IPS DF 19.7 (cell line): ENCODE measurements around the gene RETREG1.

Experiments
- DNase-seq: peaks from one replicate; pipeline ENCODE4 v3.0.0-alpha.2; 2013; ENCODE audit warnings: low read depth, low spot score

RETREG1 gene

DNA sequence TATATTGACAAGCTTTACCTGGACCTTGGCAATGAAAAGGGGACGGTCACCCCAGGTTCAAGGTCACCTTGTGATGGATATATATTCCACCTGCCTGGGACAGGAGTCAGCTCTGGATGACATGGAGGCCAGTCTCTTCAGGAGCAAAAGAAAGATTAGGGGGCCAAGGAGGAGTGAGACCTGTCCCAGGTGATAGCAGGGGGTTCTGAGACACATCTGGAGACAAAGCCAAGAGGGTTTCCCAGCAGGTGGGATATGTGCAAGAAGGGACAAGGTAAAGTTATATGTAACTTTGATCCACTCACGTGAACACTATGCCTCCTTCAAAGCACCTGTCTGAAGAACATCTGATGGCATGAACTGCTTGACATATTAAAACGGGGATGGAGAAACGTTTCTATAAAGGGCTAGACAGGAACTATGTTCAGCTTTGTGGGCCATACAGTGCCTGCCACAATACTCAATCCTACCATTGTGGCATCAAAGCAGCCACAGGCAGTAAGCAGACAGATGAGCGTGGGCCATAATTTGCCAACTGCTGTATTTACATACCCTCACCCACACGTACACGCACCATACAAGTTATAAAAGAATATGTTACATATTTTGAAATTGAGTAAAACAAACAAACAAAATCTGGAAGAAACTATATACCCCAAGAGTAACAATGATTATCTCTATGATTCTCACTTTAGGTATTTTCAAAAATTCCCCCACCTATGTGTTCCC is 88.3 kb downstream of the RETREG1 start:
- DNase-seq = no peak

DNA sequence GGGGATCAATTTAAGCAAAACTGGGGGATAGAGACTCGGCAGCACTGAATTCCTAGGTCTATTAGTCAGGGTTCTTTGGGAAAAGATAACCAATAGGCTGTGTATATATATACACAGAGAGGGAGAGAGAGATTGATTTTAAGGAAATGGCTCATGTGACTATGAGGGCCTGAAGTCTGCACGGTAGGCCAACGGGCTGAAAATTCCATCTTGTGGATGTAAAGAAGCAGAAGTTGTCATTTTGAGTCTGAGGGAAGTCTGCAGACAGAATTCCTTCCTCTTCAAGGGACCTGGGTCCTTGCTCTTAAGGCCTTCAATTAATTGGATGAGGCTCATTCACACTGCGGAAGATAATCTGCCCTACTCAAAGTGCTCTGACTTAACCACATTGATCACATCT is 91.1 kb downstream of the RETREG1 start:
- DNase-seq = no peak

DNA sequence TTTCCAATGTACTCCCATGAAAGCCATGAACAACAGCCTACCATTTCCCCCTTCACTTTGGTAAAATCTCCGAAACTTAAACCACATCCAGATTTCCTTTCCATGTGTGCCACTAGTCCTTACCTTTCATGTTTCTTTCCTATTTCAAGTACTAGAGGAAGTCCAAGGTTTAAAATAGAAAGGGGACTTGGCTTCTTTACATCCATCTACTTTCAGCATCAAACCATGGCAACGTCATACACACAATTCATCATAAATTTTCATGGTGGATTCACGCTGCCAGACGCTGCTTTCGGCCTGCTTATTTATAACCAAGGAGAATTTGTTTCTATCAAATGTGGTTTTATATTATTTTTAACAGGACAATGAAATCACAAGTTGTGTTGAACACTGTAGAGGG is 92.5 kb downstream of the RETREG1 start:
- no peak for DNase-seq

GRCh38 chr5:16521521-16522483 is 95.0 kb downstream of the RETREG1 start:
- no peak for DNase-seq

DNA sequence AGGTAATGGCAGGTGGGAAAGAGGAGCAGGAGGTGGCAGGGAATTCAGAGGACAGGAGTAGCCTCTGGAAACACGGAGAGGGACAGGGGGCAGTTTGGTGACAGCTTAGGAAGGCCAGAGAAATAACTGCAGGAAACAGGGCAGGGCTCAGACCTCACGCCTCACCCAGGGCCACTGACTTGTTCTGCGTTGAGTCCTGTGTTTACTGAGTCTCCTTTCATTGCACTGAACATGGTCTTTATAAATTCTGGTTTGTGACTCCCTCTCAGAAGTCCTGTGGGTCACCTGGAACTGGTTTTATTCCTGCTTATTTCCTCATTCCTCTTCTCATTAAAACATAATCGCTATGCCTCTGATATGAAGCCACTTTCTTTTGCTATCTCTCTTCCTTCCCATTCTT is 96.0 kb downstream of the RETREG1 start:
- no peak for DNase-seq

DNA sequence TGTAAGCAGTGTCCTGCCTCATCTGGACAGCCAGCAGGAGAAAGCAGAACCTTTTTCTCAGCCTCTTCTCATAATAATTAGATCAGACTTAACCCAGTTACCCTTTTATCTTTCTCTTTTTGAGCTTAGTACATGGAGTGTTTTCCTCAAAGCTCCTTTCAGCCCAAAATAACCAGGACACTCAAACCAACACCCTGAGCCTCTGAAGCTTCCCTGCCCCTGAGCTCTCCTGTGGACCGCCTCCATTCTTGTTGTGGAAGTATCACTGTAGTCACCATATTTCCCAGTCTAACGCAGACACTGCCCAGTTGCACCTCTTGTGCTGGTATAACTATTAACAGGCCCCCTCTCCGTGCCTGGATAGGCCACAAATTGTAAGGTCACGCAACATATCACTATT is 97.4 kb downstream of the RETREG1 start:
- DNase-seq = no peak

DNA sequence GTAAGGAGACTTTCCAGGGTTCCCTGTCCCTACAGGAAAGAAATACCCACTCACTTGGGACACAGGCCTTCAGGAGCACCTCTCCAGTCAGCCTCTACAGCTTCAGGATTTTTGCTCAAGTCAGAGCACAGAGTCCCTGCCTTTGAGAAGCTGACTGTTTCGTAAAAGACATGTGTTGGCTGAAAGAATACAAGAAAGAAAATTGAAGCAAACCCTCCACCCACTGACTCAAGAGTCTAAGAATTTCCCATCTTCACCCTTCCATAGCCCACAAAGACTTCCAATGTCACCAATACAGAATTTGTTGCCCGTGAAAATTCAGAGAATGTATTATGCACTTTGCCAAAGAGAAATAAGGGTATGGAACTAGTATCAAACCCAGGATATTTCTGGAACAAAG is 98.2 kb downstream of the RETREG1 start:
- DNase-seq = no peak

- no peak for DNase-seq
Observed at GRCh38 chr5:16515532-16515931, 101.3 kb downstream of the RETREG1 start.

- no peak for DNase-seq
Observed at GRCh38 chr5:16510098-16510497, 106.7 kb downstream of the RETREG1 start.

DNA sequence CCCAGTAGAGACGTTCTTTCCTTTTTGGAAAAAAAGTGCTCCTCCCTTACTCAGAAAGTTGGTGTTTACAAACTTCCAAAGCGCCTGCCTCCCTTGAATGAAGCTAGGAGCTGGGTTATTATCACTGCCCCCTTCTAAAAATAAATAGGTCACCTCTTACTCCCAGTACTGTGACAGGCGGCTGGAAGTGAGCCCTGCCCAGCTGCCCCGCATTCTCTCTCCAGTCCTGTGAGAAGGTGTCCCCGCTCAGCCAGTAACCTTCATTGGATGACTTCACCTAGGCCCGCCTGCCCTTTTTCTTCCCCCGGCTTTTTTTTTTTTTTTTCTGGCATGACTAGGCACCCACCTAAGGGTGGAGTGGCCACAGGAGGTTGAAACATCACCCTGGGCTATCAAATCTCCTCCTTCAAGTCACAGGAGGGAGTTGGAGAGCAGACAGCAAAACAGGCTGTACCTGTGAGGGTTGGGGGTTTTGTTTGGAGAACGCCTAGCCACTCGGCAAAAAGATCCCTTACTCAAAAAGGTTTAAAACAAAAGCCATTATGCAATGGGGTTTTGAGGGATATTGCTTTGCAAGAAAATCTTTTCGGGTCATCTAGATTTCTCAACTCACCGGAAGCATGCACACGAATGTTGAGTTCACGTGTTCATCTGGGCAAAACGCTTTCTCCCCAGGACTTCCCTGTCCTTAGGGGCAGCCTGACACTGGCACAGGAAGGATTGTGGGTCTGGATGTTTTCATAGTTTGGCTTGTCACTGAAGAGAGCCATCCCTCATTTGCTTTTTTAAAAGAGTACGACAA is 107.9 kb downstream of the RETREG1 start:
- no peak for DNase-seq

DNA sequence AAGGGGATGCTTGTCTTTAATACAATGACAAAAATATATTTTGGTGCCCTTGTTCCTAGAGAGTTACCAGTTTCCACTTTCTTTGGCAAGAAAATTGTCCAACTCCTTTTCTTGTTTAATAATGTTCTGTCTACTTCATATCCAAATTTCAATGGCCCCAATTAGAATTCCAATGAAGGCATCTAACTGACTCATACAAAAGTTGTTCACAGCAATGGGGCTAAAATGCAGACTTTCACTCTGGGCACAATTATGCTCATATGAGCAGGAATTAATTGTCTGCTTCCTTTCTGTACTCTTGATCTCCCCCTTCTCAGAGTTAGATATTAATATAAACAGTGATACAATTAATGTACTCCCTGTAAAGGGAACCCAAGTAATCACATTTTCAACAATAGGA is 109.1 kb downstream of the RETREG1 start:
- DNase-seq = no peak

GRCh38 chr5:16505904-16506303 is 110.9 kb downstream of the RETREG1 start:
- DNase-seq = no peak

DNA sequence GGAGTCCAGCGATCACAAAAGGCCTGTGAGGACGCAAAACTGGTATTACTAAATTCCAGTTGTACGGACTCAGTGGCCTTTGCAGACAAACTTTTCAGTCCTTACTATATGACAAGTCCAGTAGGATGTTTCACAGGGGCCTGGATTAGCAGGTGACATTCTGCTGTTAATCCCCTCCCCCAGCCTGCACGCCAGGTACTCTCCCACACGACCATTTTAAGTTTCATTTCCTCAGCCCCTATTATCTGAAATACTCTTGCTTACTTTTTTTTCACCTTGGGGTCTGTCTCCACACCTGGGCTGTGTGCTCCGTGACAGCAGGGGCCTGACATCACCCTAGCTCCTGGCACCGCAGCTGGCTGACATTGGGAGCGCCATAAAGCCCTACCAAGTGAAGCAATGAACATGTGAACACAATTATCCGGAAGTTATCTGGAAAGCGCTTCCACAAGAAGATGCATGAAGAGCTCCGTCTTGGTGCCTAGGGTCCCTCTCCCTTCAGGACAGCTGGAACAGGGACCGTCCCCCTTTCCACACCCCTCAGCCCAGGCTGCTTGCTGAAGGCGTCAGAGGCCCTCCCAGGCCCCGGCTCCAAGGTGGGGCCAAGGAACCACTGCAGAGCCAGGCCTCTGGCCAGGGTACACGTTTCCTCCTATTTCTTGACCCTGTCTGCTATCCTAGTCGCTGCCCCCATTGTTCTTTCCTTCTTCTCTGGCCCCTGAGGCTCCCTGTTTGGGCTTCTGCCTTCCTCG is 111.5 kb downstream of the RETREG1 start:
- DNase-seq = no peak

- DNase-seq = no peak
Observed at GRCh38 chr5:16504571-16504970, 112.2 kb downstream of the RETREG1 start.

- no peak for DNase-seq
Observed at GRCh38 chr5:16502866-16503265, 113.9 kb downstream of the RETREG1 start.

DNA sequence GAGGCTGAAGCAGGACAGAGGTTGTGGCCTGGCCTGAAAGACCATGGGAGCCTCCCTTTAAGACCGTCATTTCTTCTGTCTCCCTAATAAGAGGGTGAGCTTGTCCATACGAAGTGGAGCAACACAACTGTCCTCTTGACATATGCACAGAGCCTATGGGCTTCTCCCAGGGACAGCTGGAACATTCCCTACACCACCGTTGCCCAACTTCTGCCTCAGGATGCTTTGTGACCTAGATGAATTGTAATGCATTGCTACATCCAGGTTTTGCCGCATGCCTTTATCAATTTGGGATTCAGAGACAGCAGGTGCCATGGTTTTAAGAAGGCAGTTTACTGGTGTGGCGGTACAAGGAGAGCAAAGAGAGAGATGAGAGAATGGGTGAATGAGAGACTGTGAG is 116.8 kb downstream of the RETREG1 start:
- no peak for DNase-seq

GRCh38 chr5:16497546-16497945 is 119.3 kb downstream of the RETREG1 start:
- no peak for DNase-seq

GRCh38 chr5:16493261-16493660 is 123.5 kb downstream of the RETREG1 start:
- no peak for DNase-seq

- no peak for DNase-seq
Observed at GRCh38 chr5:16492398-16493140, 124.2 kb downstream of the RETREG1 start.

DNA sequence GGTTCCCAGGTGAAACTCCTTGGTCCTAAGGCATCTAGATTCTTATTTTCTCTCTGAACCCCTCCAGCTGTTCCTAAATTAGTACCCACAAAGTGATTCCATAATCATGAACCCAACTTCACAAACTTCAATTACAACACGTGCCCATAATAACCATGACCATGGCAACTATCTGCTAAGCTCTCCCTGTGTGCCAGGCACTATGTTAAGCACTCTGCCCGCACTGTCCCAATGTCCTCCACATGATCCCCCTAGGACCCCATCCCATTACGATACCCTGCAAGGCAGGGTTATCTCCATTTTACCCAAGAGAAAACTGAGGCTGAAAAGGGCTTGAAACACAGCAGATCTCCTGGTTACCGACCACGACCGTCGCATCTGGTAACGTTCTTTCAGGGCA is 125.9 kb downstream of the RETREG1 start:
- no peak for DNase-seq
